Transverse colon (tissue), 4 donors: ENCODE data around the gene PCED1A. TPM values are rescaled to one million over a fixed set of nuclear protein-coding genes. Genes with fewer than 3 reads are reported as not detected.

Source experiments
- DNase-seq: peaks from one replicate; pipeline ENCODE4 v3.0.0-alpha.2; 2019
- H3K27ac ChIP-seq, 4 donors: fragments of 200-600 bp; sonication (generic); 2 replicates each; pipeline ENCODE4 v1.5.1; 2016 to 2018; ENCODE audit warnings: inconsistent platforms in 4 of 4
- H3K27me3 ChIP-seq: fragments of 200-600 bp; sonication (generic); 2 replicates; pipeline ENCODE4 v1.5.1; 2017; ENCODE audit warnings: inconsistent platforms
- H3K36me3 ChIP-seq, 4 donors: fragments of 200-600 bp; sonication (generic); 2 replicates each; pipeline ENCODE4 v1.5.1; 2017 to 2019; ENCODE audit warnings: inconsistent platforms in 4 of 4
- H3K4me1 ChIP-seq, 4 donors: fragments of 200-600 bp; sonication (generic); 2 replicates each; pipeline ENCODE4 v1.5.1; 2017 to 2020; ENCODE audit warnings: inconsistent platforms in 4 of 4
- H3K4me3 ChIP-seq, 4 donors: fragments of 200-600 bp; sonication (generic); 1 replicate in 1 of 4; 2 replicates in 3 of 4; pipeline versions ENCODE4 v1.5.1 to v1.6.1; 2017 to 2019; ENCODE audit warnings: inconsistent platforms in 4 of 4
- H3K9me3 ChIP-seq, 2 donors: fragments of 200-600 bp; sonication (generic); 2 replicates each; pipeline ENCODE4 v1.5.1; 2017 to 2019; ENCODE audit warnings: inconsistent platforms in 2 of 2
- EP300 ChIP-seq: sonication (generic); formaldehyde crosslinking; IDR thresholded peaks from one replicate; pipeline ENCODE4 v1.6.1; 2017; ENCODE audit warnings: antibody characterized with exemption, low read depth
- POLR2A ChIP-seq: fragments of 450-650 bp; IDR thresholded peaks from one replicate; pipeline ENCODE4 v1.6.1; 2016; ENCODE audit warnings: antibody characterized with exemption, mild to moderate bottlenecking, moderate library complexity
- POLR2AphosphoS5 ChIP-seq, 3 donors: sonication (generic); formaldehyde crosslinking; IDR thresholded peaks; one replicate each; pipeline ENCODE4 v1.6.1; 2016; ENCODE audit warnings: antibody characterized with exemption in 3 of 3
- WGBS, 2 donors: methylation state at CpG; one replicate each; pipeline ENCODE4 v1.1.5; 2018; ENCODE audit warnings: low coverage in 1 of 2; 5-methylcytosine and 5-hydroxymethylcytosine counted together
- in situ Hi-C, 4 donors: fragments of 200-750 bp; cut with MboI; loops; one replicate each; pipeline versions ENCODE4 v1.15.0 to v1.15.1; 2017; ENCODE audit warnings: low sequenced_read_pairs in 3 of 4, low pct_ligation_motif_present in 1 of 4, low pct_unique_long_range_greater_than_20kb in 1 of 4
- intact Hi-C: fragments of 100-400 bp; cut with DNase I; formaldehyde crosslinking; loops from one replicate; pipeline ENCODE4 v1.15.1; 2023; ENCODE audit warnings: low total_unique reads
- total RNA-seq, 4 donors: library from RNA; depleted of rRNA; stranded (reverse); fragments of >200 nt; gene quantifications; one replicate each; pipeline ENCODE4 v1.1.0, GENCODE V29; 2016
- TF ChIP-seq, protein P1 (sequence below), 5 experiments: fragments of 200-600 bp in 3 of 5; fragments of 450-650 bp in 2 of 5; sonication (generic) in 3 of 5; IDR thresholded peaks; 1 replicate in 2 of 5; 2 replicates in 3 of 5; pipeline ENCODE4 v1.5.1; 2016 to 2017; ENCODE audit warnings: antibody characterized with exemption in 5 of 5, inconsistent platforms in 3 of 5, mild to moderate bottlenecking in 2 of 5, moderate library complexity in 1 of 5

Gene PCED1A
- total RNA-seq, 4 donors from 2014 or later = 15.5 to 85.7 (median 36.6) TPM

- no peak overlapping the region for H3K27ac ChIP-seq
- in situ Hi-C loops = no loop called here
- no peaks in the 10 kb centered on the region for H3K9me3 ChIP-seq
- no peaks in the 10 kb centered on the region for H3K36me3 ChIP-seq
- H3K4me1 ChIP-seq = peaks cover 0 to 12% (median 5%) of the 10 kb centered on the region in 4 donors
- peaks cover 71% of the 10 kb centered on the region for H3K27me3 ChIP-seq
- TF ChIP-seq, protein P1, sequence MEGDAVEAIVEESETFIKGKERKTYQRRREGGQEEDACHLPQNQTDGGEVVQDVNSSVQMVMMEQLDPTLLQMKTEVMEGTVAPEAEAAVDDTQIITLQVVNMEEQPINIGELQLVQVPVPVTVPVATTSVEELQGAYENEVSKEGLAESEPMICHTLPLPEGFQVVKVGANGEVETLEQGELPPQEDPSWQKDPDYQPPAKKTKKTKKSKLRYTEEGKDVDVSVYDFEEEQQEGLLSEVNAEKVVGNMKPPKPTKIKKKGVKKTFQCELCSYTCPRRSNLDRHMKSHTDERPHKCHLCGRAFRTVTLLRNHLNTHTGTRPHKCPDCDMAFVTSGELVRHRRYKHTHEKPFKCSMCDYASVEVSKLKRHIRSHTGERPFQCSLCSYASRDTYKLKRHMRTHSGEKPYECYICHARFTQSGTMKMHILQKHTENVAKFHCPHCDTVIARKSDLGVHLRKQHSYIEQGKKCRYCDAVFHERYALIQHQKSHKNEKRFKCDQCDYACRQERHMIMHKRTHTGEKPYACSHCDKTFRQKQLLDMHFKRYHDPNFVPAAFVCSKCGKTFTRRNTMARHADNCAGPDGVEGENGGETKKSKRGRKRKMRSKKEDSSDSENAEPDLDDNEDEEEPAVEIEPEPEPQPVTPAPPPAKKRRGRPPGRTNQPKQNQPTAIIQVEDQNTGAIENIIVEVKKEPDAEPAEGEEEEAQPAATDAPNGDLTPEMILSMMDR (IDR thresholded peaks at IDR 0.05) = no peak
- no peak for TF ChIP-seq EP300
- no peak for TF ChIP-seq POLR2AphosphoS5 (IDR thresholded peaks at IDR 0.05)
- TF ChIP-seq POLR2A = no peak
- DNase-seq = no peak
- no peak overlapping the region for H3K4me3 ChIP-seq
- intact Hi-C loops = no loop called here
- WGBS, 2 donors = 47 to 62% methylated on average over 2 to 22 of the region's 22 CpGs
These were observed 34.6 kb downstream of the PCED1A start for GRCh38 chr20:2805689-2806350.

DNA sequence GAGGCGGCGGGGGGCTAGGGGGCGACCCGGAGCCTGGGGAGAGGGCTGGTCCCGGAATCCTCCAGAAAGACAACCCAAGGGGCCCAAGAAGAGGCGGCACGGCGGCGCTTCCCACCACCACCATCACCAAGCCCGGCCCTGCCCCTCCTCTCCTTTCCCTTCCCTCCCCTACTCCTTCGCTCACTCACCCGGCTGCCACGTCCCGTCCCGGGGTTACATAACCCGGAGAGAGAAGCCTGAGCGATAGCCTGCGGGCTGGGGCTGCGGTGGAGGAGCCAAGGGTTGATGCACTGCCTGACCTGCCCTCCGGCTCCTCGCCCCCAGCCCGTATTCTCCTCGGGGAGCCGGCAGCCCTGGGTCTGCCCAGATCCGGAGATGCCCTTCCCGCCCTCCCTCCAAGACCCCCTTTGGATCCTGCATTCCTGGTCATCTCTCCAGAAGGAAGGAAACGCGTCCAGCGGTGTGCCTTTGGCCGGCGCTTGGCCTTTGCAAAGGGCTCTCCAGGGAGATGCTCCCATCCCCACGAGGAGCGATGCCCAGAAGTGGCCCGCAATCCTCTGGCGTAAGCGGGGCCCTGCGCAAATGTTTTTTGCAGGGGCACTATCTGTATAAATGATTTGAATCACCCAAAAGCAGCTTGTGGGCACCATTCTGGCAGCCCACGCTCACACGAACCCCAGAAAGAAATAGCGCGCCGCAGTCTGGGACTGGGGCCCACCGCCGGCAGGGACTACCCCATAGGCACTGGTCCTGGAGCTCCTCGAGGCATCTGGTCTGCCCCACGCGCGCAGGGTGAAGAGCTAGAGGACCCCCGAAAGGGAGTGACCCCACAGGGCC, 35.4 kb downstream of the PCED1A start:
- peaks cover 0 to 19% (median 13%) of the 10 kb centered on the region in 4 donors for H3K4me1 ChIP-seq
- H3K4me3 ChIP-seq = no peak overlapping the region
- H3K27ac ChIP-seq = no peak overlapping the region
- peaks cover 78% of the 10 kb centered on the region for H3K27me3 ChIP-seq
- intact Hi-C loops = no loop called here
- no peak for TF ChIP-seq EP300
- no peak for TF ChIP-seq POLR2AphosphoS5 (IDR thresholded peaks at IDR 0.05)
- TF ChIP-seq, protein P1 (IDR thresholded peaks at IDR 0.05) = no peak
- TF ChIP-seq POLR2A = no peak
- no peaks in the 10 kb centered on the region for H3K36me3 ChIP-seq
- 56% methylated on average over 49 of the region's 49 CpGs; no CpG with 5 or more reads in 1 of the 2 donors for WGBS, 2 donors
- in situ Hi-C loops = no loop called here
- H3K9me3 ChIP-seq = no peaks in the 10 kb centered on the region
- no peak for DNase-seq

DNA sequence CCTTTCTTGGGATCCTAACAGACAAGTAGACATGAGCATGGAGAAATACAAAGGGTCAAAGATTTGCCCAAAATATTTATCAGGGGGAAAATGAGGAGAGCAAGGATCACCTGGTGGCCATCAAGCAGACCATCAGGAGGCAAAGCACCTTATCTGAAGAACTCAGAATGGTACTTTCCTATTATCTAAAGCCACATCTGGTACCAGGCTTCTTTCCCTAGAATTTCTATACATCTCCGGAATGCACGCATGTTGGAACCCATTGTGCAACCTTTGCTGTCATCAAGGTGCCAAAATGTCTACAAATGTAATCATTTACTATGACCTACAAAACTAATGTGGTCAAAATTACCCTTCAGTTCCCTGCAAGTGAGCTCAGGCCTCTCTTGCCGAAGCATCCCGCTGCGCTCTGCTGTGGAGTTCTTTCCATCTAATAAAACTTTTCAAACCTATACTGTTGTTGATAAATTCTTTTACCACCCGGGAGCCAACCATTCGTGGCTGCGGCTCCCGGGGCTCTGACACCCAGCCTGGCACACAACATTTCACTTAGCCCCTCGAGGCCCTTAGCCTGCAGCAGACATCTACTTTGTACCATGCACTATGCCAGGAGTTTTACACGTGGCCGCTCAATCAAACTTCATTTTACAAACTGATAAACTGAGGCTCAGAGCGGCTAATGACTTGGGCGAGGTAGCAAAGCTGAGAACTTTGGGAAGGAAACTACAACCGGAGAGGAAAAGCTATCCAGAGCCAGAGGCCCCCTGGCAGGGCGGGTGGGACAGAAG, 36.2 kb downstream of the PCED1A start:
- no peaks in the 10 kb centered on the region for H3K36me3 ChIP-seq
- in situ Hi-C loops = no loop called here
- no peak overlapping the region for H3K27ac ChIP-seq
- peaks cover 0 to 23% (median 17%) of the 10 kb centered on the region in 4 donors for H3K4me1 ChIP-seq
- no peak overlapping the region for H3K4me3 ChIP-seq
- intact Hi-C loops = no loop called here
- TF ChIP-seq POLR2A (no peak), POLR2AphosphoS5 (IDR thresholded peaks at IDR 0.05) (no peak), EP300 (no peak)
- TF ChIP-seq, protein P1 (IDR thresholded peaks at IDR 0.05) = no peak
- 70 to 76% methylated on average over 13 to 16 of the region's 16 CpGs for WGBS, 2 donors
- no peaks in the 10 kb centered on the region for H3K9me3 ChIP-seq
- DNase-seq = no peak
- peaks cover 84% of the 10 kb centered on the region for H3K27me3 ChIP-seq

GRCh38 chr20:2801286-2801728, 39.1 kb downstream of the PCED1A start:
- no peak for DNase-seq
- Histone ChIP-seq H3K4me3 (no peak overlapping the region), H3K27ac (no peak overlapping the region), H3K9me3 (no peaks in the 10 kb centered on the region), H3K27me3 (peaks cover 89% of the 10 kb centered on the region), H3K36me3 (no peaks in the 10 kb centered on the region), H3K4me1 (peaks cover 0 to 20% (median 16%) of the 10 kb centered on the region in 4 donors)
- intact Hi-C loops (no loop called here), in situ Hi-C loops (no loop called here)
- TF ChIP-seq POLR2AphosphoS5 (IDR thresholded peaks at IDR 0.05) (no peak), POLR2A (no peak), EP300 (no peak)
- TF ChIP-seq, protein P1 (IDR thresholded peaks at IDR 0.05) = no peak
- WGBS, 2 donors = 6 to 12% methylated on average over 9 to 13 of the region's 13 CpGs
